DND-41 (cell line): ENCODE measurements around the gene WASF1.

Experiments
- EZH2 ChIP-seq: IDR thresholded peaks from 3 replicates; pipeline ENCODE4 v1.6.1; 2012; ENCODE audit warnings: borderline replicate concordance, low read depth, mild to moderate bottlenecking, moderate library complexity, low read length, inconsistent platforms; ENCODE audit not compliant: severe bottlenecking
- TF ChIP-seq, protein P1 (sequence below): IDR thresholded peaks from 2 replicates; pipeline ENCODE4 v1.5.1; 2012; ENCODE audit warnings: borderline replicate concordance, low read length, moderate library complexity, mild to moderate bottlenecking; ENCODE audit not compliant: poor library complexity, severe bottlenecking; ENCODE audit errors: extremely low read depth

DNA sequence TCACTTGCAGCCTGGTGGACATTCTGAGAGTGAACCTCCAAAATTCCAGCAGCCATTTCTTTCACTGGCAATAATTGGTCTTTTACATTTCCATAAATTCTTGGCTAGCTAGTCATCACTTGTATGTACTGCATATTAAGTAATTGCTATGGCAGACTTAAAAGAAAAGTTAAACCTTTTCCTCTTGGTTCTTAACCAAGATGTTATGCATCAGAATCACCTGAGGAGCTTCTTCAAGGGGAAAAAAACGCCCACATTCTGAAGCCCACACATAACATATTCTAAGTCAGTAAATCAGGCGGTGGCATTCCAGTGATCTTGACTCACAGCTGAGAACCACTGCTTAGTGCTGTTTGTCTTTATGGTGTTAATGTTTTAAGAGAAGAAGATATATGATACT, 37.8 kb upstream of the WASF1 start:
- TF ChIP-seq, protein P1, sequence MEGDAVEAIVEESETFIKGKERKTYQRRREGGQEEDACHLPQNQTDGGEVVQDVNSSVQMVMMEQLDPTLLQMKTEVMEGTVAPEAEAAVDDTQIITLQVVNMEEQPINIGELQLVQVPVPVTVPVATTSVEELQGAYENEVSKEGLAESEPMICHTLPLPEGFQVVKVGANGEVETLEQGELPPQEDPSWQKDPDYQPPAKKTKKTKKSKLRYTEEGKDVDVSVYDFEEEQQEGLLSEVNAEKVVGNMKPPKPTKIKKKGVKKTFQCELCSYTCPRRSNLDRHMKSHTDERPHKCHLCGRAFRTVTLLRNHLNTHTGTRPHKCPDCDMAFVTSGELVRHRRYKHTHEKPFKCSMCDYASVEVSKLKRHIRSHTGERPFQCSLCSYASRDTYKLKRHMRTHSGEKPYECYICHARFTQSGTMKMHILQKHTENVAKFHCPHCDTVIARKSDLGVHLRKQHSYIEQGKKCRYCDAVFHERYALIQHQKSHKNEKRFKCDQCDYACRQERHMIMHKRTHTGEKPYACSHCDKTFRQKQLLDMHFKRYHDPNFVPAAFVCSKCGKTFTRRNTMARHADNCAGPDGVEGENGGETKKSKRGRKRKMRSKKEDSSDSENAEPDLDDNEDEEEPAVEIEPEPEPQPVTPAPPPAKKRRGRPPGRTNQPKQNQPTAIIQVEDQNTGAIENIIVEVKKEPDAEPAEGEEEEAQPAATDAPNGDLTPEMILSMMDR: no peak
- no peak for TF ChIP-seq EZH2
